Breast epithelium (tissue), 4 donors: ENCODE measurements around the gene SLC38A6. TPM values are rescaled to one million over a fixed set of nuclear protein-coding genes. Genes with fewer than 3 reads are reported as not detected.

Experiments
- DNase-seq, 2 donors: peaks; one replicate each; pipeline ENCODE4 v3.0.0-alpha.2; 2019; ENCODE audit warnings: low spot score in 2 of 2
- H3K27ac ChIP-seq, 2 donors: fragments of 200-600 bp; sonication (generic) in 1 of 2; one replicate each; pipeline ENCODE4 v1.5.1; 2016 to 2019; ENCODE audit warnings: mild to moderate bottlenecking in 1 of 2
- H3K27me3 ChIP-seq, 2 donors: fragments of 200-600 bp; sonication (generic) in 1 of 2; one replicate each; pipeline versions ENCODE4 v1.5.1 to v1.6.0; 2017 to 2019; ENCODE audit warnings: control low read depth in 1 of 2, mild to moderate bottlenecking in 1 of 2
- H3K36me3 ChIP-seq: fragments of 200-600 bp; one replicate; pipeline ENCODE4 v1.5.1; 2019
- H3K4me1 ChIP-seq, 2 donors: fragments of 200-600 bp; sonication (generic); one replicate each; pipeline ENCODE4 v1.5.1; 2016 to 2019; ENCODE audit warnings: control low read depth in 1 of 2
- H3K4me3 ChIP-seq, 3 donors: fragments of 200-600 bp; sonication (generic); 1 replicate in 2 of 3; 2 replicates in 1 of 3; pipeline ENCODE4 v1.5.1; 2016 to 2019; ENCODE audit warnings: mild to moderate bottlenecking in 3 of 3, moderate library complexity in 2 of 3
- H3K9me3 ChIP-seq, 2 donors: fragments of 200-600 bp; sonication (generic) in 1 of 2; one replicate each; pipeline ENCODE4 v1.5.1; 2016 to 2019; ENCODE audit warnings: control low read depth in 1 of 2
- POLR2A ChIP-seq: fragments of 450-650 bp; IDR thresholded peaks from one replicate; pipeline ENCODE4 v1.6.1; 2016; ENCODE audit warnings: antibody characterized with exemption, mild to moderate bottlenecking, moderate library complexity
- POLR2AphosphoS5 ChIP-seq, 3 donors: sonication (generic); formaldehyde crosslinking; IDR thresholded peaks; one replicate each; pipeline ENCODE4 v1.6.1; 2017; ENCODE audit warnings: antibody characterized with exemption in 3 of 3
- intact Hi-C: fragments of 100-400 bp; cut with DNase I; formaldehyde crosslinking; loops from one replicate; pipeline ENCODE4 v1.15.1; 2023; ENCODE audit warnings: low total_unique reads
- total RNA-seq, 3 donors: library from RNA; depleted of rRNA; stranded (reverse); fragments of >200 nt; gene quantifications; one replicate each; pipeline ENCODE4 v1.1.0, GENCODE V29; 2016
- TF ChIP-seq, protein P1 (sequence below), 3 donors: fragments of 450-650 bp; IDR thresholded peaks; one replicate each; pipeline ENCODE4 v1.5.1; 2016 to 2017; ENCODE audit warnings: antibody characterized with exemption in 3 of 3, mild to moderate bottlenecking in 3 of 3, moderate library complexity in 3 of 3

The SLC38A6 gene
- 10 to 100 TPM; 39.7 to 45.0 (median 44.1) TPM for total RNA-seq

DNA sequence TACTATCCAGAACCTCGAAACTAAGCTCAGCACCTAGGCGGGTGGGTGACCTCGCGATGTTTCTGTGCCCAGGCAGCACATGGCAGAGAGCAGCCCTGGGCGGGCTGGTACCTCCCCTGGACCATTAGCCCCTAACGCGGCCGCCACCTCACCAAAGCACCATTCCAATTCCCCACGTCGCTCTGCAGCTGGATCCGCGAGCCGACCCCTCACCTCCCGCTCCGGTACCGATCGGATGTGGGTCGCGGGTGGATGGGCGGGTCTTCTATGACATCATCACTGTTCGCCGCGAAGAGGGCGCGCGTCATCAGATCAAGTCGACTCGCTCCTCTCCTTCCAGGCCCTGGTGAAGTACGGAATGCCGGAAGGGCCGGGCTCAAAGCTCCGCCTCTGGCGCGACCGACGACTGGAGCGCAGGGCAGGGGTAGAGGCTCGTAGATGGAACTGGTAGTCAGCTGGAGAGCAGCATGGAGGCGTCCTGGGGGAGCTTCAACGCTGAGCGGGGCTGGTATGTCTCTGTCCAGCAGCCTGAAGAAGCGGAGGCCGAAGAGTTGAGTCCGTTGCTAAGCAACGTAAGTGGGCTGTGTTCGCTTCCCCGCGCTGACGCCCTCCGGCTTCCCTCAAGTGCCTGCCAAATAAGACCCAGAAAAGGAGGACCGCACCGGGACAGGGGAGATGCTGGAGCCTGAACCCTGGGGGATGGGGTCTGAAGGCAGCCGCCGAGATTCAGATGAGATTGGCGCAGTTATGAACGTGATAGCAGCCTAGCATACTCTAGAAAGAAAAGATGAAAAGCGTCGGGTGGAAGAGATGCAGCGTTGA is at the start of gene SLC38A6, which contains the start of gene TRMT5:
SLC38A6 (plus strand) TSS at position 435 of the 822 bp plus-strand sequence; CDS start at position 468, 33 bp downstream.
TRMT5 (minus strand) TSS at position 269 of the 822 bp plus-strand sequence; CDS start at position 163, 106 bp downstream.
- peak in 2 of 3 donors; percentile 87 to 90 for TF ChIP-seq POLR2AphosphoS5 (IDR thresholded peaks at IDR 0.05)
- TF ChIP-seq, protein P1, sequence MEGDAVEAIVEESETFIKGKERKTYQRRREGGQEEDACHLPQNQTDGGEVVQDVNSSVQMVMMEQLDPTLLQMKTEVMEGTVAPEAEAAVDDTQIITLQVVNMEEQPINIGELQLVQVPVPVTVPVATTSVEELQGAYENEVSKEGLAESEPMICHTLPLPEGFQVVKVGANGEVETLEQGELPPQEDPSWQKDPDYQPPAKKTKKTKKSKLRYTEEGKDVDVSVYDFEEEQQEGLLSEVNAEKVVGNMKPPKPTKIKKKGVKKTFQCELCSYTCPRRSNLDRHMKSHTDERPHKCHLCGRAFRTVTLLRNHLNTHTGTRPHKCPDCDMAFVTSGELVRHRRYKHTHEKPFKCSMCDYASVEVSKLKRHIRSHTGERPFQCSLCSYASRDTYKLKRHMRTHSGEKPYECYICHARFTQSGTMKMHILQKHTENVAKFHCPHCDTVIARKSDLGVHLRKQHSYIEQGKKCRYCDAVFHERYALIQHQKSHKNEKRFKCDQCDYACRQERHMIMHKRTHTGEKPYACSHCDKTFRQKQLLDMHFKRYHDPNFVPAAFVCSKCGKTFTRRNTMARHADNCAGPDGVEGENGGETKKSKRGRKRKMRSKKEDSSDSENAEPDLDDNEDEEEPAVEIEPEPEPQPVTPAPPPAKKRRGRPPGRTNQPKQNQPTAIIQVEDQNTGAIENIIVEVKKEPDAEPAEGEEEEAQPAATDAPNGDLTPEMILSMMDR (IDR thresholded peaks at IDR 0.05), result no peak
- Histone ChIP-seq H3K27me3 (no peaks in the 10 kb centered on the region), H3K36me3 (no peaks in the 10 kb centered on the region), H3K27ac (peak within 1 kb of the TSS; percentile 91 to 96), H3K4me1 (peaks cover 0 to 3% of the 10 kb centered on the region in 2 donors), H3K9me3 (no peaks in the 10 kb centered on the region), H3K4me3 (peak within 1 kb of the TSS; percentile 75 to 88 (median 82))
- peak; percentile 93 for DNase-seq
- intact Hi-C loops, result no loop called here

DNA sequence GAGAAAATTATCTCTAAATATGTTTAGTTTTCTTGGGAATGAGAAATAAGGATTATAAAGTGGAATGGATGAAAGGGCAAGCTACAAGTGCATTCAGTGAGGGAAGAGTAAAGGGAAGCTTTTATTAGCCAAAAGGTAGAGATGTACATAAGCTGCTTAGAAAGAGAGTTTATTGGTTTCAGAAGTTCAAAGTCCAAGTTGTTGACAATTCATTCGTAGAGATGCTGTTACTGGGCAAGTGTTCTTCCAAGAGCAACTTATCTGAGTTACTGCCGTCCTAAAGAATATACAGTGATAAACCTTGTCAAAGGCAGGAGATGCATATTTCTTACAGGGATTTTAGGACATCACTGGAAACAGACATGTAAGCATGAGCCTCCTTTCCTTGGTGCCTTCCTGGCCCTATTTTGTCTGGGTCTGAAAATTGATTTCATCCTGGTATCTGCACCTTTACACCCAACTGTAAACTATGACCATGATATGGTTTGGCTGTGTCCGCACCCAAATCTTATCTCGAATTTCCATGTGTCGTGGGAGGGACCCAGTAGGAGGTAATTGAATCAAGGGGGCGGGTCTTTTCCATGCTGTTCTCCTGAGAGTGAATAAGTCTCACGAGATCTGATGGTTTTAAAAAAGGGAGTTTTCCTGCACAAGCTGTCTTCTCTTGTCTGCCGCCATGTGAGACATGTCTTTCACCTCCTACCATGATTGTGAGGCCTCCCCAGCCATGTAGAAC is 47.0 kb upstream of the SLC38A6 start:
- H3K27me3 ChIP-seq, result no peaks in the 10 kb centered on the region
- H3K36me3 ChIP-seq, result no peaks in the 10 kb centered on the region
- no peaks in the 10 kb centered on the region for H3K9me3 ChIP-seq
- no peak for TF ChIP-seq POLR2A
- no peak for TF ChIP-seq POLR2AphosphoS5 (IDR thresholded peaks at IDR 0.05)
- TF ChIP-seq, protein P1 (IDR thresholded peaks at IDR 0.05), result no peak
- DNase-seq, result no peak
- intact Hi-C loops, result no loop called here
- no peak overlapping the region for H3K27ac ChIP-seq
- H3K4me3 ChIP-seq, result no peak overlapping the region
- no peaks in the 10 kb centered on the region for H3K4me1 ChIP-seq

DNA sequence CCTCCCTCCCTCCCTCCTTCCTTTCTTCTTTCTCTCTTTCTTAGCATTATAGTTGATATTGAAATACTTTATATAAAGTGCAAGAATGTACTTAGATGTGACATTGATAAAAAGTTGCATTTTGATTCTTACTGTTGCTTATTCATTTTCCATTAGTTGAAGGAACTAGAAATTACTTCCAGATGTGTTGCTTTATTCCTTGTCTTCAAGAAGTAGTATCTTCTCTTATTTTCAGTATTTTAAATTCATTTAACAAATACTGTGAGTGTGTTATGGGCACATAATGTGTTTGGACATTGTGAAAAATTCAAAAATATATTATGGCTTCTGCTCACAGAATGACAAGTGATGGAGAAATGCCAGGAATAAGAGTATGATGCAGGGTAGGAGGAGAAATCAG is 45.7 kb upstream of the SLC38A6 start:
- Histone ChIP-seq H3K4me1 (no peaks in the 10 kb centered on the region), H3K4me3 (no peak overlapping the region), H3K36me3 (no peaks in the 10 kb centered on the region), H3K9me3 (no peaks in the 10 kb centered on the region), H3K27ac (no peak overlapping the region), H3K27me3 (no peaks in the 10 kb centered on the region)
- no peak for DNase-seq
- intact Hi-C loops, result no loop called here
- no peak for TF ChIP-seq POLR2AphosphoS5 (IDR thresholded peaks at IDR 0.05)
- TF ChIP-seq, protein P1 (IDR thresholded peaks at IDR 0.05), result no peak

DNA sequence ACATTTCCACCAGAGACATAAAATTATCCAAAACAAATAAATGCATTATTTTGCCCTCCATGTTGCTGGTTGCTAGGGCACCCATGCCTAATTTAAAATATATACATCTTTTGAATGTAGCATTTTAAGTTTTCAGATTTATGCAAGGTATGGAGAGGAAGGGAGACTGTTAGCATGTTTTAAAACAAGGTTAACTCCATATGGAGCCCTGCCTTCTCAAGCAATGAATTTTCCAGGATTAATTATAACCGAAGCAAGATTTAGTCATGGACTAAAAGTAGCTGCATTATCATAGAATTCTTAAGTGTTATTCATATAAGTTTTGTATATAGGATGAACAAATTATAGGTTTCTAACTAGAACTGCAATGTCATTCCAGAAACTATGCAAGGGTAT is 37.4 kb upstream of the SLC38A6 start:
- DNase-seq, result no peak
- TF ChIP-seq, protein P1 (IDR thresholded peaks at IDR 0.05), result no peak
- TF ChIP-seq POLR2A, result no peak
- no peak for TF ChIP-seq POLR2AphosphoS5 (IDR thresholded peaks at IDR 0.05)
- H3K9me3 ChIP-seq, result no peaks in the 10 kb centered on the region
- H3K27me3 ChIP-seq, result no peaks in the 10 kb centered on the region
- intact Hi-C loops, result no loop called here
- H3K36me3 ChIP-seq, result no peaks in the 10 kb centered on the region
- H3K4me1 ChIP-seq, result no peaks in the 10 kb centered on the region
- H3K4me3 ChIP-seq, result no peak overlapping the region
- no peak overlapping the region for H3K27ac ChIP-seq

DNA sequence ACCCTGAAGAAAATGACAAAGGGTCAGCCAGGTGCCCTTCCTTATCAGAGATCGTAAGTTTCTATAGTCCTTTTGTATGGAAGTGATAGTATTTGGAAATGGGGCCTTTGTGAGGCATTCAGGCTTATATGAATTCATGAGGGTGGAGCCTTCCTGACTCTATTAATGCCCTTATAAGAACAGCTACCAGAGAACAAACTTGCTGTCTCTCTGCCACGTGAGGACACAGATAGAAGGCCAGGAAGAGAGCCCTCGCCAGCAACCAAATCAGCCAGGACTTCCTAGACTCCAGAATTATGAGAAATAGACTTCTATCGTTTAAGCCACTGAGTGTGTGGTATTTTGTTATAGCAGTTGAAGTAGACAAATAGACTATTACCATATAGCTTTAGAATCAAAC is 36.8 kb upstream of the SLC38A6 start:
- H3K27me3 ChIP-seq, result no peaks in the 10 kb centered on the region
- H3K4me3 ChIP-seq, result no peak overlapping the region
- DNase-seq, result no peak
- no peaks in the 10 kb centered on the region for H3K9me3 ChIP-seq
- H3K4me1 ChIP-seq, result no peaks in the 10 kb centered on the region
- intact Hi-C loops, result no loop called here
- no peaks in the 10 kb centered on the region for H3K36me3 ChIP-seq
- TF ChIP-seq, protein P1 (IDR thresholded peaks at IDR 0.05), result no peak
- TF ChIP-seq POLR2AphosphoS5 (IDR thresholded peaks at IDR 0.05), result no peak
- TF ChIP-seq POLR2A, result no peak
- no peak overlapping the region for H3K27ac ChIP-seq
